GM18870 (cell line): ENCODE data around the gene DERA.
"Not testable (repeated sequence)": the region's sequence is repeated elsewhere in the genome, so short reads cannot be mapped to it uniquely, and the experiment has no call there.

ENCODE experiments used
- ATAC-seq: cut with Tn5 transposase; IDR thresholded peaks from one replicate; pipeline ENCODE4 v1.9.1; 2021; ENCODE audit warnings: moderate library complexity; ENCODE audit not compliant: unreplicated experiment

The DERA gene

GRCh38 chr12:15899282-15899870, 11.8 kb upstream of the DERA start:
- ATAC-seq: peak; percentile 59

GRCh38 chr12:15904378-15904920, 6.7 kb upstream of the DERA start:
- ATAC-seq: no peak

GRCh38 chr12:15910468-15910863, 666 bp upstream of the DERA start:
- ATAC-seq: no peak

- ATAC-seq: not testable (repeated sequence)
These were observed 799 bp downstream of the DERA start for GRCh38 chr12:15911931-15912330.

- ATAC-seq: not testable (repeated sequence)
These were observed 3.0 kb downstream of the DERA start for GRCh38 chr12:15914131-15914530.

GRCh38 chr12:15918066-15918465, 6.9 kb downstream of the DERA start:
- no peak for ATAC-seq

GRCh38 chr12:15919418-15919817, 8.3 kb downstream of the DERA start:
- no peak for ATAC-seq

GRCh38 chr12:15924956-15925355, 13.8 kb downstream of the DERA start:
- ATAC-seq: no peak

- ATAC-seq: no peak
These were observed 17.2 kb downstream of the DERA start for GRCh38 chr12:15928346-15928745.

GRCh38 chr12:15928870-15929571, 17.9 kb downstream of the DERA start:
- no peak for ATAC-seq

GRCh38 chr12:15931590-15932053, 20.5 kb downstream of the DERA start:
- ATAC-seq: peak; percentile 65

GRCh38 chr12:15932327-15932726, 21.2 kb downstream of the DERA start:
- no peak for ATAC-seq

GRCh38 chr12:15932971-15933370, 21.8 kb downstream of the DERA start:
- no peak for ATAC-seq

GRCh38 chr12:15933751-15934150, 22.6 kb downstream of the DERA start:
- ATAC-seq: no peak

GRCh38 chr12:15936751-15937150, 25.6 kb downstream of the DERA start:
- no peak for ATAC-seq

- no peak for ATAC-seq
These were observed 26.8 kb downstream of the DERA start for GRCh38 chr12:15937902-15938301.

GRCh38 chr12:15939111-15939510, 28.0 kb downstream of the DERA start:
- no peak for ATAC-seq

- ATAC-seq: no peak
These were observed 31.3 kb downstream of the DERA start for GRCh38 chr12:15942475-15942874.

GRCh38 chr12:15943519-15943918, 32.4 kb downstream of the DERA start:
- ATAC-seq: not testable (repeated sequence)

- not testable (repeated sequence) for ATAC-seq
These were observed 37.3 kb downstream of the DERA start for GRCh38 chr12:15948461-15948860.

GRCh38 chr12:15955281-15955680, 44.1 kb downstream of the DERA start:
- ATAC-seq: no peak

GRCh38 chr12:15956010-15956409, 44.9 kb downstream of the DERA start:
- ATAC-seq: no peak
